Left colon (tissue), 2 donors: ENCODE results near the gene ZNF638. TPM values are rescaled to one million over a fixed set of nuclear protein-coding genes. Genes with fewer than 3 reads are reported as not detected.
A peak's percentile ranks its signal among the peaks of the same experiment; 100 is the strongest.
"Not testable (repeated sequence)": the region's sequence is repeated elsewhere in the genome, so short reads cannot be mapped to it uniquely, and the experiment has no call there.

ENCODE experiments used
- ATAC-seq: fragments of 200-7000 bp; cut with Tn5 transposase; one replicate; pipeline ENCODE4 v1.9.1; 2020; ENCODE audit warnings: mild to moderate bottlenecking, moderate library complexity
- DNase-seq, 2 donors: peaks; one replicate each; pipeline ENCODE4 v3.0.0-alpha.2; 2020
- intact Hi-C, 2 donors: fragments of 100-400 bp; cut with DNase I in 1 of 2; cut with micrococcal nuclease in 1 of 2; formaldehyde crosslinking; loops; one replicate each; pipeline versions ENCODE4 v1.11.2 to v1.14.0; 2022; cut with DNase I, micrococcal nuclease
- total RNA-seq, 2 donors: library from RNA; stranded (reverse); fragmentation: NEBNext Ultra II Directional; extraction: Animal tissue kit (Norgen Biotek cat#: 25700); gene quantifications; one replicate each; pipeline ENCODE4 v1.2.1, GENCODE V29; 2021
- donor health status: DM: no; HTN: no; CAD: no.
- donor health status: DM: yes; HTN: yes; CAD: no.

The ZNF638 gene
- total RNA-seq, 2 donors from 2014 or later, result 75.5 to 76.7 TPM

GRCh38 chr2:71445142-71445541, 113.6 kb downstream of the ZNF638 start:
- DNase-seq, ATAC-seq, intact Hi-C loops: not testable (repeated sequence)

GRCh38 chr2:71446505-71446904, 114.9 kb downstream of the ZNF638 start:
- ATAC-seq, result no peak
- intact Hi-C loops, result no loop called here
- DNase-seq, result no peak

DNA sequence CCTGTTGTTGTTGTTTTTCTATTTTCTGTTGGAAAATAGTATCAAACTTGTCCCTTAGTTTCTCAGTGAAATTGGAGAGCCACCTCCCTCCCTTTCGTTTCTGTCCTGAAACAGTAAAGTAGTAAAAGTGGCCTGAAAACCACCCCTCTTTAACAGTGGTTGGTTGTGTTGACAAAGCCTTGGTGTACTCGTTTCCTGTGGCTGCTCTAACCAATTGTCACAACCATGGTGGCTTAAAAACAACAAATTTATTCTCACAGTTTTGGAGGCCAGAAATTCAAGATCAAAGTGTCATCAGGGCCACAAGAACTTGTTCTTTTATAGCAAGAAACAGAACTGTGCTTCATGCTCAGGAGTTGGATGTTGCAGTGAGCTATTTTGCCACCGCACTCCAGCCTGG, 117.8 kb downstream of the ZNF638 start:
- intact Hi-C loops, result no loop called here
- DNase-seq (no peak), ATAC-seq (no peak)

DNA sequence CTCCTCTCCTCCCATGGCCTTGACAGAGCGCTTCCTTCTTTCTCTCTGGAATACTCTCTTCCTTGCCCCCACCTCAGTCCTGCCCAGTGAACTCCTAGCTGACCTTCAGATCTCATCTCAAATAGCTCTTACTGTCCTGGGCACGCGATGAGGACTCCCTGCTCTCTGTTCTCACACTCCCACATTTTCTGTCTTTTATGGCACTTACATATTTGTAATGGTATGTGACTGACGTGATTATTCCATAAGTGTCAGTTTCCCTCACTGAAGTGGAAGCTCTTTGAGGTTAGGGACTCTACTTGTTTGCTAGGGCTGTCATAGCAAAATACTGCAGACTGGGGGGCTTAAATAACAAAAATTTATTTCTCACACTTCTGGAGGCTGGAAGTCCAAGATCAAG, 120.1 kb downstream of the ZNF638 start:
- no peak for ATAC-seq
- no peak for DNase-seq

DNA sequence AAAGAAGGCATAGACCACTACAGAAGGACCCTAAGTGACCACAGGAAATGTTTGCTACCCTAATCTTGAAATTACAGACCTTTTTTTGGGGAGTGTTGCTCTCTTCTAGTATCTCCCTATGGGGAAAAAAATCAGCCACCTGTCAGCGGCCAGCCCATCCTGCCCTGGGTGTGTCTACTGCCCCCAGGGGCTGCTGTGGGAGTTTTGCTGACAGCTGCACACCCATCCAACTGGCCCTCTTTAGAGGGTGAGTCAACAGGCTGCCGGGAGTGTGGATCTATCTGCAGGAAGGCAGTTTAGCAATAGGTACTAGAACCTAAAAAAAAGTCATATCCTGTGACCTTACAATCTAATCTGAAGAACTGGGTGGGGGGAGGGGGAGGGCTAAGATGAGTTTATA, 121.0 kb downstream of the ZNF638 start:
- intact Hi-C loops, result no loop called here
- no peak for DNase-seq
- ATAC-seq, result no peak

More for the DNA sequence above, 120.1 kb downstream of the ZNF638 start:
- intact Hi-C loops, result no loop called here

DNA sequence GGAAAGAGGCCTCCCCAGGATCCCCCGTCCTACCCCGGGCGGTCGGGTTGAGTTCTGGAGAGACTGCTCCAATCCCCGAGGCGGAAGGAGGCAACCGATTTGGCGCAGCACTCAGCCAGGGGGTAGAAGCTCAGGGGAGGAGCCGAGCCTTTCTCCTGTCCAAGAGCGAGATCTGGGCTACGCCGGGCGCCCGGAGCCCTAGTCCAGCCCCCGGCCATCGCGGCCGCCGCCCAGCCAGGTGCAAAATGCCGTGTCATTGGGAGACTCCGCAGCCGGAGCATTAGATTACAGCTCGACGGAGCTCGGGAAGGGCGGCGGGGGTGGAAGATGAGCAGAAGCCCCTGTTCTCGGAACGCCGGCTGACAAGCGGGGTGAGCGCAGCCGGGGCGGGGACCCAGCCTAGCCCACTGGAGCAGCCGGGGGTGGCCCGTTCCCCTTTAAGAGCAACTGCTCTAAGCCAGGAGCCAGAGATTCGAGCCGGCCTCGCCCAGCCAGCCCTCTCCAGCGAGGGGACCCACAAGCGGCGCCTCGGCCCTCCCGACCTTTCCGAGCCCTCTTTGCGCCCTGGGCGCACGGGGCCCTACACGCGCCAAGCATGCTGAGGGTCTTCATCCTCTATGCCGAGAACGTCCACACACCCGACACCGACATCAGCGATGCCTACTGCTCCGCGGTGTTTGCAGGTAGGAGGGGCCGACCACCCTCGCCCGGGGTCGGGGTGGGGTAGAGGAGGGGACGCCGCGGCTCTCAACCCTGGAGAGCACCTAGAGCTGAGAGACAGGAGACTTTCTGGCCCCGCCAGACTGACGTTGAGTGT, 122.0 kb downstream of the ZNF638 start, which contains the start of gene DYSF:
TSS of gene DYSF (plus strand) at position 158 of the 817 bp plus-strand sequence.
- DNase-seq, result peak in 1 of 2 donors; percentile 37
- intact Hi-C loops, result no loop called here

GRCh38 chr2:71454221-71455010, 122.8 kb downstream of the ZNF638 start:
- ATAC-seq (peak; percentile 35), DNase-seq (peak; percentile 12 to 47)
- intact Hi-C loops, result no loop called here

More for the DNA sequence above, 122.0 kb downstream of the ZNF638 start, which contains the start of gene DYSF:
- peak; percentile 65 for ATAC-seq

- intact Hi-C loops, result no loop called here
- DNase-seq, result no peak
- ATAC-seq, result no peak
Measured at GRCh38 chr2:71455011-71455740, 123.6 kb downstream of the ZNF638 start.

DNA sequence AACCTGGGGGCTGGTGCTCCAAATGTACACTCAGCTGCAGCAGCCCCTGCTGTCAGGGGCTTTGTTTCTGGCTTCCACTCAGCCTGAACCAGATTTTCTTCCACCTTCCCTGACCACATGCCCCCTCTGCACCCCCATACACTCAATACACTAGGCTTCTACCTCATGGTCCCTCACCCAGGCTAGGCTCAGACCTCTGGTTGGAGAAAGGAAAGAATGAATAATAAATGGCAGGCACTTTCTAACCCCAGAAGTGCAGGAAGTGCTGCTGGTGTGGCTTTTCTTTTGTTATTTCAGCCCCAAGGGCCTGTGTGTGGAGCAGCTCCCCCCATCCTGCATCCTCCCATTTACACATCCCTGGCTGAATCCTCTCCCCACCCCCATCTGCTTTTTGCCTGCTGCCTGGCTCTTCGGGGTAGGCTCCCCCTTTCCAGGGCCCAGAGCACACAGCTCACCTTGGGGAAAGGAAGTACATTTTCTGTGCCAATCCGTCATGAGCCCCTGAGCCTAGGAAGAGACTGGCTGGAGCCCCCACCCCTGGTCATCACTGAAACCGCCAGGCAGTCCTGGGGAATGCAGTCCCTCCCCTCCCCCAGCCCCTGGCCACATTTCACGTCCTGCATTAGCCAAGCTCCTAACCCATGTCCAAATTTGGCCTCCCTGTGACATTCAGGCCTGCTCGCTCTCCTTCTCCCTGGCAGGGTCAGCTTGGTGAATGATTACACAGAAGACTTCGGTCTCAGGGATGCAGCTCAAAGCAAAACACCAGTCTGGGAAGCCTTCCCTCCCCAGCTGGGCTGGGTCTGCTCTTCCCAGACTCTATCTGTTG, 124.4 kb downstream of the ZNF638 start:
- ATAC-seq, result no peak
- peak; percentile 18 to 44 for DNase-seq
- intact Hi-C loops, result no loop called here

GRCh38 chr2:71456617-71457016, 125.0 kb downstream of the ZNF638 start:
- no peak for DNase-seq

DNA sequence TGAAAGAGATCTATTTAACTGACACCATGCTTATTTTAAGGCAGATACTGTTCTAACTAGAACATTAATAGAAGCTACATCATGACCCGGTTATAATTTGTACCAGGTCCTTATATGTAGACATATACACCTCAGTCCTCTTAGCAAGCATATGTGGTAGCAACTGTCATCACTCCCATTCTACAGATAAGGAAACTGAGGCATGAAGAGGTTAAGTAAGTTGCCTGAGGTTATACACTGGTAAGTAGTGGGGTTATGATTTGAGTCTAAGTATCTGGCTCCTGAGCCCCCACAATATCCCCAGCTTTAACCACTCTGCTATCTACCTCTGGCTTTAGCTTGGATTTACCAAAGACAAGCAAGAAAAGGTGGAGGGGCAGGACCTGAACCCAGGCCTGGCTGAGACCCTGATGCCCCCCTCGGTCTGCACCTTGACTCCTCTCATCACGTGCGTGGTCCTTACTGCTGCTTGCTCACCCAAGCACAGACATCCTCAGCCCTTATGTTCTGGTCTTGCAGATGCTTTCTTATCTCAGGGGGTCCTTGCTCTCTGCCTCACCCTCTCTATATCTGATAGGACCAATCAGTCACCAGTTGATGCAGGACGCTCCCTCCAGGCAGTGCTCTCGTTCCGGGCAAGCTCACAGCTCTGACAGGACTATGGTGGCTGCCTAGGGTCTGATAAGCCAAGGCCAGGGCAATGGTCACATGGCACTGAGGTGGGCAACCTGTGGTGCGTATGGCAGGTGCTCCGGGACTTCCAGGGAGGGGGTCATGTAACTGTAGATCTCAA, 125.7 kb downstream of the ZNF638 start:
- ATAC-seq (no peak), DNase-seq (no peak)
- intact Hi-C loops, result no loop called here

More at GRCh38 chr2:71456617-71457016, 125.0 kb downstream of the ZNF638 start:
- intact Hi-C loops, result no loop called here
- no peak for ATAC-seq

- intact Hi-C loops, result no loop called here
- ATAC-seq (no peak), DNase-seq (no peak)
Measured at GRCh38 chr2:71457923-71458322, 126.3 kb downstream of the ZNF638 start.

DNA sequence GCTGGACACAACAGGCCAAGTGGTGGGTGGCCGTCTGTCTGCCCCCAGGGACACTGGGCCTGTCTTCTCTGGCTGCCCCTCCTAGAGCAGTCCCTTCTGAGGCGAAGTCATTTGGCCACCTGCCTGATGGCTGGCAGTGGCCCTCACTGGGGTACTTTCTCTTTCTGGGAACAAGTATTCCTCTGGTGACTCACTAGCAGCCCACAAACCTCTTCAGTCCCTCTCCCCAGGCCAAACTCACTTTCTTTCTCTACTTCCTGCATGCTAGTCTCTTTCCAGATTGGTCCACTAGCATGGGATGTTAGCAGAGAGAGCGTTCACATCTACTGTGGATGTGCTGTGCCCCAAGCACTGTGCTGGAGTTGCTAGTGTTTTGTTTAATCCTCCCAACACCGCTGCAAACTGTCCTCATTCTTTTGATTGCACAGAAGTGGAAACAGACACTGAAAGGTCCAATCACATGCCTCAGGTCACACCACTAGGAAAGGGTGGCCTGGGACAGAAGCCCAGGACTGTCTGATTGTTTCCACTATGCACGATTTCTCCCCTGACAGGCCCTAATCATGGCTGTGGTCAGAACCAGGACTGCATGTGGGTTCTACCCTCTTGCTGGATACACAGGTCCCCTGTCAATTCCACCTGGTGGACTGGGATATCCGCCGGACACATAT, 127.0 kb downstream of the ZNF638 start:
- no peak for ATAC-seq
- no peak for DNase-seq
- intact Hi-C loops, result no loop called here

DNA sequence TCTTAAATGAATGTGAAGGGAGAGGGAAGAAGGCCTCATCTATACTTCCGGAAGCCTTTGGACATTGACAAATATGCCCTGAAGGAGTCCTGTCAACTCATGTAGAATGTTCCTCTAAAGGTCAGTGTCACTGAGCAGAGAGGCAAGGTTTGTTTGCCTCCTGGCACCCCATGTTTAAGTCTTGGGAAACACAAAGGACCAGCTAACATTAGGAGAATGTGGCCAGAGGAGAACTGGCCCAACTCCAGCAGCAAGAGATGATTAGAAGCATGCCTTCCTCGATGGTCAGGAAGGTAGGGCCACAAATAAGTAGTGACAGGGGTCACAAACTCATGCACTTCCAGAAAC, 127.5 kb downstream of the ZNF638 start:
- DNase-seq (no peak), ATAC-seq (no peak)
- intact Hi-C loops, result no loop called here

DNA sequence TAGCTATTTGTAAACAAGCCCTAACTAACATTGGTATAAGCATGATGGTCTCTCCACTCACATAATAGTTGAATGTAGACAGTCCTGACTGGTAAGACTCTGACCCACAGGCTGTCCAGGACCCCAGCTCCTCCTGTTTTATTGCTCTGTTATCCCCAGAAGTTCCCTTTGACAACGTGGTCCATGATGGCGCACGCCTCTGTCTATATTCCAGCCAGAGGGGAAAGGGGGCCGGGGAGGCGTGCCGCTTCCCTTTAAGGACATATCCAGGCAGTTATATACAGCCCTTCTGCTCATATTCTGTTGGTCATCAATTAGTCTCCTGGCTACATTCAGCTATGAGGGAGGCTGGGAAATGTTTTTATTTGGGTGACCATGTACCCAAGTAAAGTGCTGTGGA, 128.5 kb downstream of the ZNF638 start:
- ATAC-seq (no peak), DNase-seq (no peak)
- intact Hi-C loops, result no loop called here

- DNase-seq, result no peak
- ATAC-seq, result no peak
- intact Hi-C loops, result no loop called here
Measured at GRCh38 chr2:71460595-71461303, 129.2 kb downstream of the ZNF638 start.

DNA sequence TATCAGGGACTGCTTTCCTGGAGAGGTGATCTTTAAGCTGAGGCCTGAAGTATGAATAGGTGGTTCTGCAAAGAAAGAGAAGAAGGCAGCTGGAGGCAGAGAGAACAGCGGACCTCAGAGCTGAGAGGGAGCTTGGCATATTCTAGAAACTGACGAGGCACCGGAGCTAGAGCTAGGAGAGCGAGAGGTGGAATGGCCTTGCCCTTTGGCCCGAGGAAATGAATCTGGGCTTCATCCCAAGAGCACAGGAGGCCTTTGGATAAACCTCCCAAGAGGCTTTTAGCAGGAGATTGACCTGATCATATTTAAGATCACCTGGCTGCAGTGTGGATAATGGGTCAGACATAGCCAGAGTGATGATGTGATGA, 129.7 kb downstream of the ZNF638 start:
- intact Hi-C loops, result no loop called here
- DNase-seq, result no peak
- no peak for ATAC-seq
